Stomach (tissue), 9 donors: Measurements from ENCODE around the gene CTDP1. TPM values are rescaled to one million over a fixed set of nuclear protein-coding genes. Genes with fewer than 3 reads are reported as not detected.

Experiments
- DNase-seq, 2 donors: peaks; one replicate each; pipeline versions ENCODE4 v3.0.0 to v3.0.0-alpha.2; 2013 to 2019
- H3K27ac ChIP-seq, 5 donors: fragments of 200-600 bp in 4 of 5; sonication (generic) in 4 of 5; one replicate each; pipeline ENCODE4 v1.5.1; 2013 to 2019; ENCODE audit warnings: mild to moderate bottlenecking in 1 of 5, moderate library complexity in 1 of 5
- H3K27me3 ChIP-seq, 3 donors: fragments of 200-600 bp; sonication (generic); one replicate each; pipeline ENCODE4 v1.5.1; 2017 to 2019; ENCODE audit warnings: mixed run types in 1 of 3
- H3K36me3 ChIP-seq, 4 donors: fragments of 200-600 bp; sonication (generic); 1 replicate in 3 of 4; 2 replicates in 1 of 4; pipeline ENCODE4 v1.5.1; 2016 to 2019
- H3K4me1 ChIP-seq, 4 donors: fragments of 200-600 bp; sonication (generic); one replicate each; pipeline ENCODE4 v1.5.1; 2016 to 2019
- H3K4me3 ChIP-seq, 4 donors: fragments of 200-600 bp; sonication (generic) in 3 of 4; one replicate each; pipeline ENCODE4 v1.5.1; 2016 to 2019; ENCODE audit warnings: mild to moderate bottlenecking in 1 of 4
- H3K9me3 ChIP-seq, 4 donors: fragments of 200-600 bp; sonication (generic); one replicate each; pipeline ENCODE4 v1.5.1; 2016 to 2019
- EP300 ChIP-seq: sonication (generic); formaldehyde crosslinking; IDR thresholded peaks from one replicate; pipeline ENCODE4 v1.6.1; 2017; ENCODE audit warnings: antibody characterized with exemption
- POLR2A ChIP-seq, 4 donors: fragments of 450-650 bp; IDR thresholded peaks; one replicate each; pipeline ENCODE4 v1.6.1; 2016; ENCODE audit warnings: antibody characterized with exemption in 4 of 4, control low read depth in 2 of 4, mild to moderate bottlenecking in 1 of 4, moderate library complexity in 1 of 4
- POLR2AphosphoS5 ChIP-seq, 3 donors: sonication (generic); formaldehyde crosslinking; IDR thresholded peaks; one replicate each; pipeline ENCODE4 v1.6.1; 2016; ENCODE audit warnings: antibody characterized with exemption in 3 of 3
- WGBS, 5 donors: extraction: QIAGEN DNeasy Blood & Tissue Kit in 3 of 5; methylation state at CpG; one replicate each; pipeline versions ENCODE4 v1.1.5 to v1.1.7; 2013 to 2018; 5-methylcytosine and 5-hydroxymethylcytosine counted together
- intact Hi-C: fragments of 100-400 bp; cut with DNase I; formaldehyde crosslinking; loops from one replicate; pipeline ENCODE4 v1.15.1; 2023; ENCODE audit warnings: low total_unique reads
- polyA plus RNA-seq, 3 donors: library from polyadenylated mRNA; stranded (reverse); fragments of 200-250 nt; gene quantifications; one replicate each; pipeline ENCODE4 v1.2.3, GENCODE V29; 2013
- total RNA-seq, 5 donors: library from RNA; depleted of rRNA; stranded (reverse); fragments of >200 nt; gene quantifications; one replicate each; pipeline versions ENCODE4 v1.1.0 to v1.2.3, GENCODE V29; 2014 to 2016
- TF ChIP-seq, protein P1 (sequence below), 7 experiments: fragments of 450-650 bp in 4 of 7; fragments of 200-600 bp in 3 of 7; sonication (generic) in 3 of 7; IDR thresholded peaks; one replicate each; pipeline ENCODE4 v1.5.1; 2016 to 2019; ENCODE audit warnings: antibody characterized with exemption in 7 of 7, control low read depth in 2 of 7, mild to moderate bottlenecking in 1 of 7
- donor health status: healthy with polysubstance abuse.
- donor health status: Bipolar disorder and iron deficiency.
- donor health status: healthy.

Gene CTDP1
- total and polyA plus RNA-seq, 8 donors = 7.6 to 50.7 (median 16.8) TPM

DNA sequence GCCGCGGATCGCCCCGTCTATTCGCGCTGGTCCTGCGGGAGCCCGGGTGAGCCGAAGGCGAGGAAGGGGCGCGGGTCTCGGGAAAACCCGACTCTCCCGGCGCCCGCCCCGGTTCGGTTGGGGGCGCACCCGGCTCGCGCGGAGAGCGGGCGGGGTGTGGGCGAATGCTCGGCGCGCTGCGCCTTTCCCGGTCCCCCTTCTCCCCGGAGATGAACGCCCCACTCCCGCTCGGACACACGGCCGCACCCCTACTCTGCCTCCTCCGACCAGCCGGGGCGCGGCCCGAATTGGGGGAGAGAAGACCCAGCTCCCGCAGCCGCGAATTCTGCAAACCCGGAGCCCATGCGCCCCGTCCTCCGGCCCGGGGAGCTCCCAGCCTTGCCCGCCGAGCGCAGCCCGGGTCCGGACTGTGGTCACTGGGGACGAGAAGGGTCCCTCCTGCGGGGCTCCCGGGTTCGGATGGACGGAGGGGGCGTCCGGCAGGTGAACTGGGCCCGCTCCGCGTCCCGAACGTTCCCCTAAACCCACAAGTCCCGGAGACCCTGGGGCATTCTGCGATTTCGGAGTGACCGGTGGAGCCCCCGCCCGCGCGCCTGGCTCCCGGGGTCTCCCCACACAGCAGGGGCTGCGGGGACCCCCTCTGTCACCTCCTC is 118.9 kb downstream of the CTDP1 start:
- no peak for DNase-seq

DNA sequence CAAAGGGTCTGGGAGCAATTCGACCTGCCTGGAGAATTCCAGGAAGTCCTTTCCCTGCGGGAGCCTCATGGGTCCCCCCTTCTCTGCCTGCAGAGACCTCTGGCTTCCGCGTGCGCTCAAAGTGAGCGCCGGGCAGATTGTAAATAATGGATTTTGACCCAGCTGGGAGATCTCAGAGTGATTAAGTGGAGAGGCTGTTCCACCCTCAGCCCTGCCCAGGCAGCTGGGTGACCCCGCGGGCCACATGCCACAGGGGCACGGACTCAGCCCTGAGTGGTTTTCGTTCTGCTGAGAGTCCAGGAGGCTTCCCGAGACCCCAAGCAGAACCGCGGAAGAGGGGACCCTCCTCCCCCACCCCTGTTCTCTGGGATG is 119.4 kb downstream of the CTDP1 start:
- DNase-seq = peak in 1 of 2 donors; percentile 40
- no peak overlapping the region for H3K27ac ChIP-seq
- TF ChIP-seq POLR2A (IDR thresholded peaks at IDR 0.05) = no peak
- no peak for TF ChIP-seq EP300
- TF ChIP-seq POLR2AphosphoS5 (IDR thresholded peaks at IDR 0.05) = no peak
- TF ChIP-seq, protein P1, sequence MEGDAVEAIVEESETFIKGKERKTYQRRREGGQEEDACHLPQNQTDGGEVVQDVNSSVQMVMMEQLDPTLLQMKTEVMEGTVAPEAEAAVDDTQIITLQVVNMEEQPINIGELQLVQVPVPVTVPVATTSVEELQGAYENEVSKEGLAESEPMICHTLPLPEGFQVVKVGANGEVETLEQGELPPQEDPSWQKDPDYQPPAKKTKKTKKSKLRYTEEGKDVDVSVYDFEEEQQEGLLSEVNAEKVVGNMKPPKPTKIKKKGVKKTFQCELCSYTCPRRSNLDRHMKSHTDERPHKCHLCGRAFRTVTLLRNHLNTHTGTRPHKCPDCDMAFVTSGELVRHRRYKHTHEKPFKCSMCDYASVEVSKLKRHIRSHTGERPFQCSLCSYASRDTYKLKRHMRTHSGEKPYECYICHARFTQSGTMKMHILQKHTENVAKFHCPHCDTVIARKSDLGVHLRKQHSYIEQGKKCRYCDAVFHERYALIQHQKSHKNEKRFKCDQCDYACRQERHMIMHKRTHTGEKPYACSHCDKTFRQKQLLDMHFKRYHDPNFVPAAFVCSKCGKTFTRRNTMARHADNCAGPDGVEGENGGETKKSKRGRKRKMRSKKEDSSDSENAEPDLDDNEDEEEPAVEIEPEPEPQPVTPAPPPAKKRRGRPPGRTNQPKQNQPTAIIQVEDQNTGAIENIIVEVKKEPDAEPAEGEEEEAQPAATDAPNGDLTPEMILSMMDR (IDR thresholded peaks at IDR 0.05) = no peak
- intact Hi-C loops = no loop called here
- H3K9me3 ChIP-seq = no peaks in the 10 kb centered on the region
- H3K36me3 ChIP-seq = no peaks in the 10 kb centered on the region
- H3K4me1 ChIP-seq = peaks cover 18 to 30% (median 23%) of the 10 kb centered on the region in 4 donors
- H3K27me3 ChIP-seq = peaks cover 16 to 65% (median 48%) of the 10 kb centered on the region in 3 donors
- WGBS, 5 donors = 0 to 4% (median 3%) methylated on average over 13 to 14 of the region's 14 CpGs
- peak overlapping the region; percentile 31 to 51 (median 41) for H3K4me3 ChIP-seq

More for the DNA sequence above, 118.9 kb downstream of the CTDP1 start:
- H3K4me1 ChIP-seq = peaks cover 18 to 30% (median 23%) of the 10 kb centered on the region in 4 donors
- H3K27ac ChIP-seq = no peak overlapping the region
- intact Hi-C loops = no loop called here
- H3K4me3 ChIP-seq = peak overlapping the region; percentile 31 to 51 (median 41)
- H3K9me3 ChIP-seq = no peaks in the 10 kb centered on the region
- 1 to 3% (median 2%) methylated on average over 16 to 78 of the region's 78 CpGs for WGBS, 5 donors
- peaks cover 16 to 65% (median 48%) of the 10 kb centered on the region in 3 donors for H3K27me3 ChIP-seq
- no peaks in the 10 kb centered on the region for H3K36me3 ChIP-seq
- TF ChIP-seq POLR2AphosphoS5 (IDR thresholded peaks at IDR 0.05) = no peak
- TF ChIP-seq POLR2A (IDR thresholded peaks at IDR 0.05) = no peak
- TF ChIP-seq, protein P1 (IDR thresholded peaks at IDR 0.05) = no peak
- no peak for TF ChIP-seq EP300

DNA sequence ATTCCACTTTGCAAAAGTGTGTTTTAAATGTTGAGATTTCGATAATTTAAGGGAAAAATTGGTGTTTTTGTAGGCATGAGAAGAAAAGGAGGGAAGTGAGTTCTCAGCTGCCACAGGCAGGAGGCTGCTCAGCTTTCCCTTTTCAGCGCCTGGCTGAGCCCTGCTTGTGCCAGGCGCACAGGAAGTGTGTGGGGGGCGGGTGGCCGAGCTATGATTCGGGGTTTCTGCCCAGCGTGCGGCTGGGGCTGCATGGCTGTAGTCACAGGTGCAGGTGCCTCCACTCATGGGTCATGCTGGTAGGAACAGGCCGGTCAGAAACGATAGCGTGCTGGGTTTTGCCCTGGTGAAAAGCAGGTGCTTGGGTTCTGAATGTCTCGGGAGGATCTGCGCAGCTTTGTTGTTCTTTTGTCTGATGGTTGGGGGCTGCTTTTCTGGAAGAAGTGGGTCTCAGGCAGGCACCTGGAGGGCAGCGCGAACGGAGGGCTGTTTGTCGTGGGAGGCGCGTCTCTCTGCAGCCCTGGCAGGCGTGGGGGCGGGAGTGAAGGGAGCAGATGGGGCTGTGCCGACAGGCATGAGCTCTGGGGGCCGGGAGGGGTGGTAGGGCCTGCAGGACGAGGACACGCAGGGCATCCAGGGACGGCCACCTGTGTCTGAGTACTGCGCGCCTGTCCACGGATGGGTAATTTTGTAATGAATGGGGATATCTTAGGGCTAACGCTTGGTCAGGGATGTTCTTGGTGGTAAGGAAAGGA is 120.2 kb downstream of the CTDP1 start:
- intact Hi-C loops = no loop called here
- Histone ChIP-seq H3K9me3 (no peaks in the 10 kb centered on the region), H3K4me3 (no peak overlapping the region), H3K36me3 (no peaks in the 10 kb centered on the region), H3K4me1 (peaks cover 18 to 30% (median 23%) of the 10 kb centered on the region in 4 donors), H3K27ac (no peak overlapping the region), H3K27me3 (peaks cover 16 to 65% (median 48%) of the 10 kb centered on the region in 3 donors)
- no peak for DNase-seq
- TF ChIP-seq, protein P1 (IDR thresholded peaks at IDR 0.05) = no peak
- no peak for TF ChIP-seq EP300
- TF ChIP-seq POLR2AphosphoS5 (IDR thresholded peaks at IDR 0.05) = no peak
- no peak for TF ChIP-seq POLR2A (IDR thresholded peaks at IDR 0.05)
- WGBS, 5 donors = 69 to 74% (median 69%) methylated on average over 16 to 30 of the region's 30 CpGs

DNA sequence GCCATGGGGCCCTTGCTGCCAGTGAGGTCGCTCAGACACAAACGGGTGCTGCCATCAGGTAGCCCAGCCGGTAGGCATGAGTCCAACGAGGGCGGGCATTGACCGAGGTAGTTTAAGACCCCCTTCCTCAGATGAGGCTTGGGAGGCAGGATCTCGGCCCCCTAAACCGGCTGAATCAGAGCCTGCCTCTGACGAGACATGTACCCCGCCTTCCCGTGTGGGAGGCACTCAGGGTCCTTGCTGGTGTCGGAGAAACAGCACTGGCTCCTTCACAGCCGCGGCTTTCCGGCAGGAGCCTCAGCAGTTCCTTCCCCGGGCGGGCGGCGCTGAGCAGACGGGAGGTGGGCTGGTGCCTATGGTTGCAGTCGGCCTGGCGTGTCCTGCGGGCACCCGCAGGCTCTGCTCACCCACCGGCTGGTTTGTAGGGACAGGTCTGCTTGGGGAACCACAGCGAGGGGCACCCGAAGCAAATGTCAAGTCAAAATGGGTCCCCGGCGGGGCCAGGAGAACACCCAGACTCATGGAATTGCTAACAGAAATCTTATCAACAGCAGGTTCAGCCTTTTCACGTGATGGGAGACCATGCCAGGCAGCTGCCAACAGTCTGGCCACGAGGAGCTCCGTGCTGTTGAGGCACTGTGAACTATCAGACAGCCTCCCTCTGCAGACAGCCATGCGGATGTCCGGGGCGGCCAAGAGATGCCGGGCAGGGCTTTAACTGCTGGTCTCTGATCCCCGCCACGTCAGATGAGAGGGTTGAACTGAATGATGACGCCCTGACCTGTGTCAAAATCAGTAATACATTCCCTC is 121.0 kb downstream of the CTDP1 start:
- no peak overlapping the region for H3K27ac ChIP-seq
- TF ChIP-seq POLR2AphosphoS5 (IDR thresholded peaks at IDR 0.05) (no peak), EP300 (no peak), POLR2A (IDR thresholded peaks at IDR 0.05) (no peak)
- TF ChIP-seq, protein P1 (IDR thresholded peaks at IDR 0.05) = no peak
- no peaks in the 10 kb centered on the region for H3K36me3 ChIP-seq
- intact Hi-C loops = no loop called here
- no peak for DNase-seq
- WGBS, 5 donors = 85 to 91% (median 90%) methylated on average over 21 to 39 of the region's 39 CpGs
- peaks cover 18 to 30% (median 23%) of the 10 kb centered on the region in 4 donors for H3K4me1 ChIP-seq
- peaks cover 16 to 61% (median 46%) of the 10 kb centered on the region in 3 donors for H3K27me3 ChIP-seq
- no peak overlapping the region for H3K4me3 ChIP-seq
- H3K9me3 ChIP-seq = no peaks in the 10 kb centered on the region
